GM19351 (cell line): ENCODE results near the gene SFXN2.

ENCODE experiments used
- ATAC-seq: cut with Tn5 transposase; IDR thresholded peaks from one replicate; pipeline ENCODE4 v1.9.1; 2021; ENCODE audit warnings: mild to moderate bottlenecking, moderate library complexity; ENCODE audit not compliant: unreplicated experiment

Gene SFXN2

DNA sequence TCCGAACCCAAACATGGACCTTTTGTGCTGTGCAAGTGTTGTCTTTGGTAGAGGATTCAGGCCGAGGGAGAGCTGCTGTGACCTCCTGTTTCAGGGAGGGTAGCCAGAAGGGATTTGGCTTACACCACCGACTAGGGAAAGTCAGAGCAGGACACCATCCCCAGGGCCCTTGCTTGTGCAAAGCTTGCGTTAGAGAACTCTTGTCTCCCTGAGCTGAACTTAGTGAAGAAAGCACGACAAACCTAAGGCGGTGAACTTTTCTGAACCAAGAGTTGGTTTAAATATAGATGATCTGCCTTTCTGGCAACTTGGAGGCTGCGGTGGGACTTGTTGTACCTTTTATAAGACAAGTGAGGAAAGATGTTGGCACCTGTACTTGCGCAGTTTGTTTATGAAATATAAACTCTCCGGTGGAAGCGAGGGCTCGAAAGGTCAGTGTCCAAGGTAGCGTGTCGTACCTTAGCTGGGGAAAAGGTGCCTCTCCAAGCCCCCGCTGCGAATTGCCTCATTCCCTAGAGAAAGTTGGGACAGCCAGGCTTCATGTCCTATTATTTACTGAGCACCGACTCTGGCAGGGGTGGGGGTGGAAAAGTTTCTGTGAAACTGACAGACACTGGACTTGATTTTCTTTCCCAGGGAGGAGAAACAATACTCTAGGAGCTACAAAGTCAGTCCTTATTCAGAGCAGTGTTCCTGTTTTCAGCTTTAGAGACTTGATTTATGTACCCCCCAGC is 60.9 kb downstream of the SFXN2 start:
- ATAC-seq = no peak

DNA sequence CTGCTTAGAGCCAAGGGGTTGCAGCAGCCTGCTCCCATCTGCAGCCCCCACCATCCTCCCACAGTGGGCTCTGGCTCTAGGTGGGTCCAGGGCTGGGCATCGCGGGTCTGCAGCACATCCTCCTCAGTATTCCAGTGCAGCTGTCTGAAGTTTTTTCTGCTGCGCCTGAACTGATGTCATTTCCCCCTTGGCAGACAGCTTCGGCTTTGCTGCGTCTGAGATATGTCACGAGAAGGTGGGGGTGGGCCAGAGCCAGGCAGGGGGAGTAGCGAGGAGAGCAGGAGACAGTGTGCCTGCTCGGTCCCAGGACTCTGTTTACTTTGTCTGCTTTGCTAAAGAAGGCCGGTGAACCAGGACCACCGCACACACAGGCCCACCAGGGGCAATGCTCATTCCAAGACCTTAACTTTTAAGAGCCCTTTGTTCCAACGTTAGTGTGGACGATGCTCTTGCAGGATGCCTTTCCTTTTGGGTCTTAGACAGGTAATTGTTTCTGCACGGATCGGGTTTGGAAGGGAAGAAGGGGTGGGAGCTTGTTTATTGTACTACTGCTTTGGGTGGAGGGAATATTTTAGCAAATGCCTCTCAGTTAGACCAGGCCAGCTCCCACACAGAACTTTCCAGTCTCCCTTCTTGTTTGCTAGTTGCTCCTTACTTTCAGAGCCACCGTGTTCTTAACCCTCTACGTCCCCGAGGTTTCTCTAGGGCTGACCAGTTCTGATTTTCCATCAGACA is 61.7 kb downstream of the SFXN2 start:
- no peak for ATAC-seq

DNA sequence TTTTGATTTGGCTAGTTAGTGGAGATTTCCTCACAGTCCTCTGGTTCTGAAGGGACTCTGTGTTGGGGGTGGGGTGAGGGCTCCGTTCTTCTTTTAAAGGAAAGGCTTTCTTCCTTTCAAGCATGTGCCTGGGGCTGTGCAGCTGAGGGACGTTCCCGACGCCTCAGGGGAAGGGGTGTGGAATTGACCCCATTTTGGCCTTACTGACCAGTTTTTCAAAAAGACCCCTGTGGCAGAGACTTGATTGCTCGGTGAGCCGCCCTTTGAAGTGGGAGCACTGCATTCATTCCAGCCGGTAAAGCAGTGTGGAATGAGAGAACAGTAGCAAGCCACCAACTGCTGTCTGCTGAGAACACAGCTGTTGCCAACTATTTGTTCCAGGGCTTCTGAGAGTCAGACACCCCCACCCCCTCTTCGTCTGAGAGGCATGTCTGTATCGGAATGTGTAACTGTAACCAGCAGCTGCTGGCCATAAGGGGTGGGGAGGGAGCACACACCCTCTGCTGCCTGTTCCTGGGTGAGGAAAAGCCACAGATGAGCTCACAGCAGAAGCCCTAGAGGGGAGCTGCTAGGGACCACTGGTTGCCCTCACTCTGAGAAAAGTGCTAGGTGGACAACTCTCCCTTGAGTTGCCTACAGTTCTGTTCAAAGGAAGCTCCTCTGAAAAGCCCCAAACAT is 62.5 kb downstream of the SFXN2 start:
- no peak for ATAC-seq

DNA sequence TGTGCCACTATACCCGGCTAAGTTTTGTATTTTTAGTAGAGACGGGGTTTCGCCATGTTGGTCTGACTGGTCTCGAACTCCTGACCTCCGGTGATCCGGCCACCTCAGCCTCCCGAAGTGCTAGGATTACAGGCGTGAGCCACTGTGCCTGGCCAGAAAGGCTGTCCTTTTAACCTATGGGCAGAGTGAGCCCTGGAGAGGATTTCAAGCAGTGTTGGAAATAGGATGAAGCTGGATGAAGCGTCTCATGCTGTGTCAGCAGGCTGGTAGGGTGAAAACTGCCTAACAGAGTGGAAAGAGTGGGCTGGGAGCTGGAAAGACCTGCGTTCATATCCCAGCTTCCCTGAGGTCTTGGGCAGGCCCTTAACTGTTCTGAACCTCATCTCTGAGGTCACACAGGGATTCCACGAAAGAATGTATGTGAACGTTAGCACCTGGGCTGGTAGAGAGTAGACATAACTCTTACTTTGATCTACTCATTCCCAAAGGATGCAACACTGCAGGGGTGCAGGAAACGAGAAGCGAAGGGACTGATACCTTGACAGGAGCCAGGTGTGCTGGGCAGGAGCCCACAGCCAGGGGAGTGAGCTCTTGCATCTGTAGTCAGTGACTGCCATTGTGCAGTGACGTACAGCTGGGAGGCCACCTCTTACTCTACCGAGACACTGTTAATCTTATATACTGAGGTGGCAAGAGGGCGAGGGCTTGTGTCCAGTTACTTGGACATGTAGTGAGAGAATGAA is 63.4 kb downstream of the SFXN2 start:
- ATAC-seq = no peak

DNA sequence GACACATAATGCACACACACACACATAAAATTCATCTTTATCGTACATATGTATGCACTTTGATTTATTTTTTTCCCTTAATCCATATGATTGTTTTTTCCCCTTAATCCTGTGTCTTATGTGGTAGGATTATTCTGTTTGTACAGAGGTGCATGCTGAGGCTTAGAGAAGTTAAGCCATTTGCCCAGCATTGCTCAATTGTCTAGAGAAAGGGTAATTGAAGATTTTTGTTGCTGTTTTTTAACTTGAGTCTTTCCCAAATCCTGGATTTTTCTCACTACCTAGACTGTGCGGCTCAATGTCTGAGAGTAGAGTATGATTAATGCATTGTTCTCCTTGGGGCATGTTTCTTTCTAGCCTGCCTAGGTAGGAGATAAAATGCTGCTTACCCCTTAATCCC is 64.3 kb downstream of the SFXN2 start:
- ATAC-seq = no peak

DNA sequence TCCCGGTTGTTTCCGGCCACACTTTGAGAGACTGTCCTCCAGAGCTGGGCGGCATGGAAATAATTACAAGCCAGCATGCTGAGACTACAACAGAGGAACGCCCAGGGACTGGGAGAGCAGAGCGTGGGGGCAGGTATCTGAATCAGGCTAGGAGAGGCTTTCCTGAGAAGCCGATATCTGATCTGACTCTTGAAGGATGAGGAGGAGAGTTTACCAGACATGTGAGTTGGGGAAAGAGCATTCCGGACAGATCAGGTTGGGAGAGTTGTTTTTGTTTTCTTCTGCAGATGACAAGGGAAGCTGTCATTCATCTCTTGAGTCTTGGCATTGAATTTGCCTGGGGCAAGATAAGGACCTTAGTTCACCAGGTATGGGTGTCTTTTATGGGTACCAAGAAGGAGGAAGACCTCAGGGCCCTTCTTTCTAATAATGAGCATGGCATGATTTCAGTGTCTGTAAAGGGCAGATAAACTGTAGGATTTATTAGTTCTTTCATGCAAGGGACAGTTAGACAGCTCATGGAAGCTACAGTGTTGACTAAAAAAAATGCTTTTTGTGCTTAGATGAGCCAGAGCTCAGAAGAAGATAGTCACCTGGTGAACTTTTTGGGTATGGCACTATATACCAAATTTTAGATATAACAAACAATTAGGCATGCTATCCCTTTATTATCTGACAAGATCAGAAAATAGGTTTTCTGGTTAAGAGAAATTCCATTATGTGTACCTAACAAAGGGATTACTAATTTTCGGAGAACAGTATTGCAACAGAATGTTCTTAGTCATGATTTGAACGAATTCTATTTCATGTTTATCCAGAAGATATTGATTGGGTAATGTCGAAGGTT is 65.5 kb downstream of the SFXN2 start:
- no peak for ATAC-seq

DNA sequence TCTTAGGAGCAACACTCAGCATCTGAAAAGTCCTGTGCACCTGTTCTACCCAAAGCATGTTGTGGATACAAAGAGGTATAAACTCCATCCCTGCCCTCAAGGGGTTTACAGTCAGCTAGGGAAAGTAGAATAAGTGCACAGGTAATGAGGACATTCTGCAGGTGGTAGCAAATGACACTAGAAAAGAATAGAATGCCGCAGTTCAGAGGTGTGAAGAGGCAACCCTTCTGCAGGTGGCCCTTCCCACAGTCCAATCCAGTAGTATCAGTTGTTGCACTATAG is 66.0 kb downstream of the SFXN2 start:
- ATAC-seq = no peak

DNA sequence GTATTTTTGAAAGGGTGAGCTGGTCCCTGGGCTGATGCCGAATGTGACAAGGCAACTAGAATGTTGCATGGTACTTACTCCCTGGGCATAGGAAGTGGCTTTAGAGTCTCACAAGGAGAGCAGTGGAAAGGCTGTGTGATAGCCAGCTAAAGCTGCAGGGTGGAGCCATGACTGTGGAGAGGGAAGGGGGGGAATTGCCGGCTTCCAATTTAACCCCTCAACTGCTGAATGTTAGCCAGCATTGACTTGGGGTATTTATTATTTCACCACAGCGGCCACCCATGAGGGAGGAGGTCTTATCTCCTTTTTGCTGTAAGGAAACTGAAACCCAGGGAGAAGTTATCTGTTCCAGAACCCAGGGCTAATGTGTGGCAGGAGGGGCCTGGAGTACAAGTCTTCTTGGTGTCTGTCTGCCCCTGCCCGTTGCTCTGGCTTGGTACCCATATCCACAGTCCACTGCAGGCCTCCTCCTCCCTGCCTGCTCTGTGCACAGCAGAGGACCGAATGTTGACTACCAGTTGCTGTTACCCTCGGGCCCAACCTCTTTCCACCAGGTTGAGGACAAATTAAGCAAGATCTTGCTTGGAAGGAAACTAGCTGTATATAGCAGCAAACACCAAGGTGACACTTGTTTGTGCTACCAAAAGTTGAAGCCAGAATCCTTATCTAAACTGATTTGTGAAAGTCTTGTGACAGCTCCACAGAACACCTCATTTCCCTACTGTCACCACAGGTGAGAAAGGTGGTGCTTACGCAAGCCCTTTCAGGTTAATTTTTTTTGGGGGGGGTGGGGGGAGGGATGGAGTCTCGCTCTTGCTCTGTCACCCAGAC is 66.9 kb downstream of the SFXN2 start:
- no peak for ATAC-seq

DNA sequence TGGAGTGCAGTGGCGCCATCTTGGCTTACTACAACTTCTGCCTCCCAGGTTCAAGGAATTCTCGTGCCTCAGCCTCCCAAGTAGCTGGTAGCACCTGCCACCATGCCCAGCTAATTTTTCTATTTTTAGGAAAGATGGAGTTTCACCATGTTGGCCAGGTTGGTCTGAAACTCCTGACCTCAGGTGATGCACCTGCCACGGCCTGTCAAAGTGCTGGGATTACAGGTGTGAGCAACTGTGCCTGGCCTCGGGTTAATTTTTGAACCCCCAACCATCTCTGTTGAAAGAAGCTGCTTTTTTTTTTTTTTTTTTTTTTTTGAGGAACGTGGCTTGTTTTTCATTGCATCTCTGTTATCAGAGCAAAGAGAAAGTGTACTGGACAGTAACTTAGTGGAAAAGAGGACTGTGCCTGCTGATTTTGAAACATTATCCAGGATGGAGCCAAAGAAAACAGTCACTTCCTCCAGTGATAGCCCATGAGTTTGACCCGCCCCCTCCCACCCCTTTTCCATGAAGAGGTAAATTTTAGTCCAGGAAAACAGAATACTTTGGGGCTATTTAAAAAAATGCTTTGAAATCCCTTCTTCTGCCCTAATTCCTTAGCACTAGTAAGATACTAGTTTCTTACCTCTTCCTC is 67.6 kb downstream of the SFXN2 start:
- ATAC-seq = no peak

DNA sequence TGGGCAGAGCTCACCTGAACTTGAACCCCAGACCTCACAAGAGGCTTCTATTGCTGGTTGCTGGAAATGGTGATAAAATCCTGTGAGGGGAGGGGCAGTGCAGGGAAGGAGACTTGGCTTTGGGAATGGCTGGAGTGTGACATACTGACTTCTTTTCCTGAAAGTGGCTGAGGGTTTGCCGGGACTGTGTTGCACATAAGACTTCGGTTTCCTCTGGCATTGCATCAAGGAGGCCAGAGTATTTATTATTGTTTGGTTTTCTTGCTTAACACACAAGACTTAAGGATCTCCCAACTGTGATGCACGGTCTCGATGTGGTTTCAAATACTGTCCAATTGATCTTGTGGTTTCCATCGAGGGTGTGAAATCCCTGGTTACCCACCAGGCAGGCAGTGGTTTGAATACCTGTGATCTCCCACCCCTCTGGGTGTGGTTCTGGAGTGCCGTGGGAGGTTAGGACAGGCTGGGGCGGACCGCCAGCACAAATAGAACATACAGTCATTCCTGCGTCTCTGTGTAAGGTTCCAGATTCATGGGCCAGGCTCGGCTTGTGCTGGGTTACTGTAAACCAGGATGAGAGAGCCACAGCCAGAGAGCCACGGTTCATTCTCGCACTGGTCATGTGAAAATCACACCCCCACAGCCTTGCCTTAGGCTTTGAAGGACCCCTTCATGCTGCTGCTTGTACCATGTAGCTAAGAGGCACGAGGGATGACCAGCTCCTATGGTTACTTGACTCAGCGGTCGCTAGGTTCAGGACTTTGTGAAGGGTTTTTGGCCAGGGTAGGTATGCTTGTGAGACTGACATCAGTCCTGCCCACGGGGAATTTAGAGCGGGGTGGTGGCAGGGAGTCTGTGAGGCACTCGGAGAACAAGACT is 68.5 kb downstream of the SFXN2 start:
- no peak for ATAC-seq

DNA sequence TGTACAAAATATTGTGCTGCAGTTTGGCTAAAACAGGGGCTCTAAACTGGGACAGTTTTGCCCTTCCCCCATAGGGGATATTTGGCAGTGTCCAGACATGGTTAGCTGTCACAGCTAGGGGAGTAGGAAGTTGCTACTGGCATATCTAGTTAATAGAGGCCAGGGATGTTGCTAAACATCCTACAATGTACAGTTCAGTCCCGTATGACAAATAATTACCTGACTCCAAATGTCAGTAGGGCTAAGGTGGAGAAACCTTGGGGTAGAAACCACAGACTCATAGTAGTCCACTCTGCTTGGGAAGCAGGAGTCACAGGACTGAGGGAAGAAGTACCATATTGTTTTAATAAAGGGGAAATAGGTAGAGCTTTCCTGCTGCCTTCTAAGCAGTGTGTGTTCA is 69.1 kb downstream of the SFXN2 start:
- no peak for ATAC-seq

DNA sequence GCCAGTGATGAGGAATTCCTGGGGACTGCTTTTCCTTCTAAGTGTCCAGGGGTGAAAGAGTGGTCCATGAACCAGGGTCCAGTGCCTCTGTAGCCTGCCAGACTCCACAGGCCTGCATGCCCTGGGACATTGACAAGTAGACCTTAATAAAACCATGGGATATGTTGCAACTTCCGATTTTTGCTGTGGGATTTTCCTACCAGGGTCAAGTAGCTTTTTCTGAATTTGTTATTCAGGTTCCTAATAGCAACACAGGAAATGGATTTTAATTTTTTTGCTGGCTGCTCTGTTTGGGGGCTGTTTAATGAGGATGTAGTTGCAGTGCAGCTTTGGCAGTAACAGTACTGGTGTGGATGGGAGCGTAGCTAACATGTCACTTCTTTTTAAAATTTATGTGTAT is 71.4 kb downstream of the SFXN2 start:
- no peak for ATAC-seq

DNA sequence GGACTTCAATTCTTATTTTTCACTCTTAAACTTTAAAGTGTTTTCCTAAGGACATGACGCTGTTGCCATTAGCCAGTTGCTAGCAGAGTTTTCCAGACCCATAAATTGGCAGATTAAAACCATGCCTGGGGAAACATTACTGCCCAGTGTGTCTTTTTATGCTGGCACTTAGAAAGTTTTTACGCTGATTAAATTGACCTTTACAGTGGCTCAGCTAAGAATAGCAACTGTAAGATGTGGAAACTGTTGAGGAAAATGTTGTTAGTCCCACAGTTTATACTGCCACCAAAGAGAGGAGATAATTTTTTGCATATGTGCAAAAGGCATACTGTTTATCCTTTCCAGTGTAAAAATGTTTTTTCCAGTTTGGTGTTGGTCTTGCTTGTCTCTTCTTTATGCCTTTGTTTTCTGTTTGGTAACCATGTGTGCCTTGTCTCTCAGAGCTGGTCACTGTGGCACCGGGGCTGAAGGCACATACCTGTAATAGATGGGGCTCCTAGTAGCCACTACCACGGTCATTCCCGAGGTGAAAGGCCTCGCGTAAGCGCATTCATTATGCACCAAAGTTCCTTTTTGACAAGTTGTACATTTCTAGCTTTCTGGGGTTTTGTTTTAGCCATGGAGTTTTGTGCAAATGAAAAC is 77.4 kb downstream of the SFXN2 start:
- no peak for ATAC-seq
